GM18870 (cell line): Measurements from ENCODE around the gene AVPR1B.

ENCODE experiments used
- ATAC-seq: cut with Tn5 transposase; IDR thresholded peaks from one replicate; pipeline ENCODE4 v1.9.1; 2021; ENCODE audit warnings: moderate library complexity; ENCODE audit not compliant: unreplicated experiment

Gene AVPR1B, protein sequence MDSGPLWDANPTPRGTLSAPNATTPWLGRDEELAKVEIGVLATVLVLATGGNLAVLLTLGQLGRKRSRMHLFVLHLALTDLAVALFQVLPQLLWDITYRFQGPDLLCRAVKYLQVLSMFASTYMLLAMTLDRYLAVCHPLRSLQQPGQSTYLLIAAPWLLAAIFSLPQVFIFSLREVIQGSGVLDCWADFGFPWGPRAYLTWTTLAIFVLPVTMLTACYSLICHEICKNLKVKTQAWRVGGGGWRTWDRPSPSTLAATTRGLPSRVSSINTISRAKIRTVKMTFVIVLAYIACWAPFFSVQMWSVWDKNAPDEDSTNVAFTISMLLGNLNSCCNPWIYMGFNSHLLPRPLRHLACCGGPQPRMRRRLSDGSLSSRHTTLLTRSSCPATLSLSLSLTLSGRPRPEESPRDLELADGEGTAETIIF

GRCh38 chr1:206117151-206117948 lies at the start of gene AVPR1B:
AVPR1B (minus strand) TSS chr1:206117388; CDS start chr1:206116890, 498 bp downstream.
- no peak for ATAC-seq

GRCh38 chr1:206145771-206146290 lies 28.6 kb upstream of the AVPR1B start:
- no peak for ATAC-seq

DNA sequence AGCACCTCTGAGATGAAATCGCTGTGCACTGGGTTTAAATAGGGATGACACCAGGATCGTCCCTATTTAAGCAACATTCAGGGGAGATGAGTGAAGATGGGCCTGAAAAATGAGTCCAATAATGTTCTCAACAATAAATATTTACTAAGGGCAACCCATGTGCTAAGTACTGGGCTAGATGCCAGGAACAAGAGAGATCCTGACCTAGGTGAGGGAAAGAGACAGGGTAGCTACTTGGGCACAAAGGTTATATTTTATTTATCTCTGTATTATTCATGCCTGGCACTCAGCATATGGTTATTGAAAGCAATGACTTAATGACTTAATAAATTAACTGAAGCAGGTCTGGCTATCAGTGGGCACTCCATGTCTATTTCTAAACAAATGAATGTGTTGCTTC lies 27.4 kb upstream of the AVPR1B start:
- ATAC-seq, result no peak

GRCh38 chr1:206143537-206144172 lies 26.5 kb upstream of the AVPR1B start:
- ATAC-seq, result no peak

DNA sequence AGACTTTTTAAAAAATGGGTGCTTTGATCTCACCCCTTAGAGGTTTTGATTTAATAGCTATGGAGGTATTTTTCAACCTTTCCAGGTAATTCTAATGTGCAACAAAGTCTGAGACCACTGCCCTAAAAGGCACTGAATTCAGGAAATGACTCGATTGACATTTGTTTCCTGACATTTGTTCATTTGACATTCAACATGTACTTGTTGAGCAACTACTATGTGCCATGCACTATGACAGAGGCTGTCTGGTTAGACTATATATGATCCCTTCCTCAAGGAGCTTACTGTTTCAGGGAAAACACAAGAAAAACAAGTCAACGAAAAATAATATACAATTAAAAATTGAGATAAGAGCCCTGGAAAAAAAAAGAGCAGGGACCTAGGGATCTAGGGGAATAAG lies 25.6 kb upstream of the AVPR1B start:
- ATAC-seq, result no peak

DNA sequence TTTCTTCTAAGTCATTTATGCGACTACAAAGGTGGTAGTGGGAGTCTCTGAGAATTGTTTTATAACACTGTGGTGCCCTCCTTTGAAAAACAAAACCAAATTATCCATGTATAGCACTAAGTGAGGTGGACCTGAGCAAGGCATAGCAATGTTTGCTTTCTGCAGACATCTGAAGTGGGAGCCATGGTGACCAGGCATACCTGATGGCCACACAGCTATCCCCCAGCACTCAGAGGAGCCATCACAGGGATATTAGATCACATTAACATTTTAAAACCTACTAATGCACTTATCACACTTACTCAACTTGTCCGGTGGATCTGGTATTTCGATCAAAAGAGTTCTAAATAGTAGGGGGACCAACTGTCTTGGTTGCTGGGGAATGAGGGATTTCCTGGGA lies 24.8 kb upstream of the AVPR1B start:
- no peak for ATAC-seq

- no peak for ATAC-seq
These were observed 19.1 kb upstream of the AVPR1B start for GRCh38 chr1:206136241-206136640.

DNA sequence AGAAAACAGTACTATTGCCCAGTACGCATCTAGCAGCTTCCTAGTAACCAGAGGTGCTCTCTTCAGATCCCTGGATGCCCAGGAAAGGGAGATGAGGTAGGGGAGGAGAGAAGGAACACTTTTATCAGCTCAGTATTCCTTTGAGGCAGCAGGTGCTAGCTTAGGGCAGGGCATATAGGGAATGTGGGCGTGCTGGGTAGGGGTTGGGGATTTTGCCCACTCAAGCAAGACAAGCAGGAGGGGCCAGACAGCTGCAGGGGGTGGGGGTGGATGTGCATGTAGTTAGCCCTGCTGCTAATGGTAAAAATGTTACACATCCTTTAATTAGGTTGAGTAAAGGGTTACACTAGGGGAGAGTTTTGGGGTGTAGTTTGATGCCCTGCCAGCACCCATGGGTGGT lies 18.1 kb upstream of the AVPR1B start:
- ATAC-seq, result no peak

DNA sequence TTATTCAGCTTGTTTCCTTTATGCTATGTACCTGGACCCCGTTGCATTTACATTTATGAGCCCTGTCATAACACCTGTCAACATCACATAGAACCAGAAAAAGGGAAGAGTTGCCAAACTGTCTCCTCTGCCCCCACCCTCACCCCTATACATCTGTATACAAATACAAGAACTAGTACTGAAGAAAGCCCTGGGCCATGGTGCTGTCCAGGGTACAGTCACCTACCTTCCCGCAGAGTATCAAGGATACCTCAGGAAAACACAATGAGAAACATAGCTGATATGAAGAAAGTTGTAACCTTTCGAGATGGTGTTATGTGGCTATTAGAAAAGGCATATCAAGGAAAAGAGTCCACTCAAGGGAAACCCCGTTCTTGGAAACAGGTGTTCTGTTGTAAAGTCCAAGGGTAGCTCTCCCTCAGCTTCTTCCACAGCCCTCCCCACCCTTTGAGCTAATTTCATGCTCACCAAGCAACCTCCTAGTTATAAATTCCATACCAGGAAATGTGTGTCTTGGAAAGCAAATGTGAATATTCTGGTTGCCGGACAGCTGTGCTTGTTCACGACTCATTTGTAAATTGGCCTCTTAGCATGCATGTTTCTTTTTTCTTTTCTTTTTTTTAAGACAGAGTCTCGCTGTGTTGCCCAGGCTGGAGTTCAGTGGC lies 16.7 kb upstream of the AVPR1B start:
- no peak for ATAC-seq

DNA sequence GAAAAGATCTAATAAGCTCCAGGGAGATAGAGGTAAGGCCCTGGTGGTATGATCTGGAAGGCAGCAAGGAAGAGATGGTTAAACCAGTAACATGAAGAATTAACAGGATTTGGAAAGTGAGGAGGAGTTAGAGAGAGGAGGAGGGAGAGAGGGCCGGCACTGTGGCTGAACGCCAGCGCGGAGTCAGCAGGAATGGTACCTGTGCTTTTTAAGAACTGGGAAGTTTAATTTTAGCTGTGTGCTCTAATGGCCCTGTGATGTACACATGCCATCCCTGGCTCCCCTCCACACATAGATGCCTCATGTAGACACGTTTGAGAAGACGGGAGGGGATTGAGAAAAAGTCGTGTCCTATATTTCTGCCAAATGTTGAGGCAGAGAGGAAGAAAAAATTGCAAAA lies 13.8 kb upstream of the AVPR1B start:
- no peak for ATAC-seq

DNA sequence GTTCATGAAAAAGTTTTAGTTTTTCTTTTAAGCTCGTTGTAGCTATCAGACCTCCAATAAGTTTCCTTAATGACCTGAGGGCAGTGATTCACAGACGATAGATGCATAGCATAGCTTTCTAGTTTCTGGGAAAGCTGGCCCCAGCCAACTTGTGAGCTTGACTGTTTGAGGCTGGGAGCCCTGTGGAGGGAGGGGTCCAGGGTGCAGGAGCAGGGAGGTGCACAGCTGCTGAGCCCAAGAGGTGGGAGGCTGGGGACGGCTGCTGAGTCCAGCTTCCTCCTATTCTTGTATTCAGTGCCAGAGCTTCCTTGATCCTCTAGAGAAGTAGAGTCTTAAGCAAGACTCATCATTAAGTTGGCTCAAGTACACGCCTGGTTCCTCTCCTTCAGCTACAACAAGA lies 11.0 kb upstream of the AVPR1B start:
- ATAC-seq, result no peak

- ATAC-seq, result no peak
These were observed 10.1 kb upstream of the AVPR1B start for GRCh38 chr1:206127336-206127735.

GRCh38 chr1:206125346-206125745 lies 8.2 kb upstream of the AVPR1B start:
- ATAC-seq, result no peak

- ATAC-seq, result no peak
These were observed 5.5 kb upstream of the AVPR1B start for GRCh38 chr1:206122686-206123085.

- ATAC-seq, result no peak
These were observed 4.1 kb upstream of the AVPR1B start for GRCh38 chr1:206121269-206121668.

DNA sequence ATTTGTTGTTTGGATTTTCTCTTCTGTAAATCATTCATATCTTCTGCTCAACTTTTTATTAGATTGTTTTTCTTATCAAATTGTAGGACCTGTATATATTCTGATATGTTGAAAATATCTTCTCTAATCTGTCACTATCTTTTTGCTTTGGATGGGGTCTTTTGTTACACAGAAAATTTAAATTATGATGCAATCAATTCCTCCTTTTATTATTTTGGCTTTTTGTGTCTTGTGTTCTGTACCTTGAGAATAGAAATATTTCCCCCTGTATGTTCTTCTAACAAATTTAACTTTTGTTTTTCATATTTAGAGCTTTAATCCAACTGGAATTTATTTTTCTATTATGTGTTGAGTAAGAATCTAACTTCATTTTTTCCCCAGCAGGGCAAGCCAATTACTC lies 3.2 kb upstream of the AVPR1B start:
- no peak for ATAC-seq

- no peak for ATAC-seq
These were observed 376 bp downstream of the AVPR1B start for GRCh38 chr1:206116873-206117150.

- no peak for ATAC-seq
These were observed 856 bp downstream of the AVPR1B start for GRCh38 chr1:206116191-206116872.

GRCh38 chr1:206115791-206116190 lies 1.4 kb downstream of the AVPR1B start:
- no peak for ATAC-seq
